Measurements from ENCODE around the gene SOCS1.

- TF ChIP-seq CTCF (IDR thresholded peaks at IDR 0.05) = no peak
- no peak for TF ChIP-seq ZFX (IDR thresholded peaks at IDR 0.05; ENCODE audit: borderline replicate concordance)
Observed at GRCh38 chr16:11242658-11243057, 13.3 kb downstream of the SOCS1 start.
